ENCODE results near the gene MSGN1. TPM values are rescaled to one million over a fixed set of nuclear protein-coding genes. Genes with fewer than 3 reads are reported as not detected.
"Not testable (repeated sequence)": the region's sequence is repeated elsewhere in the genome, so short reads cannot be mapped to it uniquely, and the experiment has no call there.

Gene MSGN1
- total RNA-seq, 2 experiments from 2014 or later: not detected

GRCh38 chr2:17814601-17815000 is 1.7 kb upstream of the MSGN1 start:
- no peak overlapping the region for H3K27ac Mint-ChIP-seq
- POLR2A ChIA-PET: no interaction called here
- no peaks in the 10 kb centered on the region for H3K9me3 Mint-ChIP-seq
- no peak overlapping the region for H3K4me3 Mint-ChIP-seq
- CTCF ChIA-PET: no interaction called here
- H3K36me3 Mint-ChIP-seq (ENCODE audit: low read depth): no peaks in the 10 kb centered on the region
- H3K27me3 Mint-ChIP-seq: peaks cover 28% of the 10 kb centered on the region
- DNase-seq: no peak
- H3K4me1 Mint-ChIP-seq: peaks cover 9% of the 10 kb centered on the region

GRCh38 chr2:17815468-17816184 is 634 bp upstream of the MSGN1 start:
- Mint-ChIP-seq H3K27ac (no peak overlapping the region), H3K4me1 (peaks cover 9% of the 10 kb centered on the region), H3K27me3 (peaks cover 34% of the 10 kb centered on the region), H3K36me3 (ENCODE audit: low read depth) (no peaks in the 10 kb centered on the region), H3K9me3 (no peaks in the 10 kb centered on the region), H3K4me3 (no peak overlapping the region)
- no peak for DNase-seq
- ChIA-PET CTCF (no interaction called here), POLR2A (no interaction called here)

GRCh38 chr2:17818235-17818815 is 2.1 kb downstream of the MSGN1 start:
- no peaks in the 10 kb centered on the region for H3K36me3 Mint-ChIP-seq (ENCODE audit: low read depth)
- H3K4me1 Mint-ChIP-seq: peaks cover 25% of the 10 kb centered on the region
- H3K4me3 Mint-ChIP-seq: no peak overlapping the region

DNA sequence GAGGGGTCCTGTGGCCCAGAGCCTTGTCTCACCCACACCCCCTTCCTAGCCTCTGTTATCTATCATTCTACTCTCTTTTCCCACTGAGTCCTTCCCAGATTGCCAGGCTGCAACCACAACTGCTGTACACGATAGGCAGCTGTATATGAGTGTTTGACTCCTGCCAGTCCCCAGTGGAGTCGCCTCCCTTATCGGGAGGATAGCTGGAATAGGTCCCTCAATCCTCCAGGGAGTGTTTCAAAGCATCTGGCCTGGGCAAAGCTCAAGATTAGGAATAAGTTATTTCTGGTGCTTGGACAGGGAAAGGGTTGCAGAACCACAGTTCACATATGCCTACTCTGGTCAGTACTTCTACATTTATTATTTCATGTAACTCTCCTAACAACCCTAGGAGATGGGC is 4.8 kb downstream of the MSGN1 start:
- ChIA-PET POLR2A (no interaction called here), CTCF (interaction anchor here (0.9 to 1.6 kb wide), 3 partner anchors 9 to 12 kb away, joined by 3 to 6 read pairs (median 3); no protein-coding TSS in a partner anchor)
- H3K27ac Mint-ChIP-seq: no peak overlapping the region
- peaks cover 28% of the 10 kb centered on the region for H3K27me3 Mint-ChIP-seq
- H3K4me3 Mint-ChIP-seq: no peak overlapping the region
- H3K9me3 Mint-ChIP-seq: no peaks in the 10 kb centered on the region
- no peak for DNase-seq
- peaks cover 16% of the 10 kb centered on the region for H3K4me1 Mint-ChIP-seq
- no peaks in the 10 kb centered on the region for H3K36me3 Mint-ChIP-seq (ENCODE audit: low read depth)

More at GRCh38 chr2:17818235-17818815, 2.1 kb downstream of the MSGN1 start:
- H3K27ac Mint-ChIP-seq: no peak overlapping the region
- DNase-seq: no peak
- ChIA-PET POLR2A (no interaction called here), CTCF (no interaction called here)
- no peaks in the 10 kb centered on the region for H3K9me3 Mint-ChIP-seq
- H3K27me3 Mint-ChIP-seq: peaks cover 32% of the 10 kb centered on the region

DNA sequence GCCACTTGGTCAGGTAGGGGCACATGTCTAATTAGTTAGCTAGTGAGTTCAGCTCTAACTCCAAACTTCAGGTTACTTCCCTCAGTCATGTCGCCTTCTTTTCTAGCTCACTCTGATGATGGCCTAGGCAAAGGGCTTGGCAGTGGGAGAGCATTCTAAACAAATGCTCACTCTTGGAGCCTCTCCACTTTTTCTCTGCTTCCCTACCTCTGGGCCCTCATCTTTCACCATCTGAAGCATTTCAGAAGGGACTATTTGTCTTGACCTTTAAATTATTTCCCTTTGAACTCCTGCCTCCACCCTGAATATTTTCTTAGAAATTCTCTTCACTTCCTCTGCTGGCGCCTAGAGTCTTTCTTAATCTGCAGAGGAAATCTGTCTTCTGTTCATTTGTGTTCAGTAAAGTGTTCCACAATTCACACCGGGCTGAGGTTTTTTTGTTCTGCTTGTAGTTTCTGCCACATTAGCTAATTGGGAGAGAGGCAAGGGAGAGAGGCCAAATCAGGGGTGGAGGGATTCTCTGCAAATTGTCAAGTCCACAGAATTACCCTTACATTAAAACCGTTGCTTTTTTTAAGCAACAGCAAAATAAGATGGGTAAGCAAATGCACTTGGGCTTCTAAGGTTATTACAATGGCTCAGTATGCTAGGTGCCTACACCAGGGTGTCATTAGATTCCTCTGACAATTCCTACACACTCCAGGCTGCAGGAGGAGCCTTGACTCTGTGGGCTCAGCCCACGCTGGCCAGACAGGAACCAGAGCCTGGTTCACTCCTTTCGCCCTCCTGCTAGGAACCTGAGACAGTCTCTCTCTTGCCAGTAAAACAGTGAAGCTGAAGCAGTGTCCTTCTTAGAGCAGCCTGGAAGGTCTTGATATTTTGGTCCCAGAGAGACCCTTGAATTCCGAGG is 5.5 kb downstream of the MSGN1 start:
- POLR2A ChIA-PET: no interaction called here
- DNase-seq: no peak
- Mint-ChIP-seq H3K4me3 (no peak overlapping the region), H3K36me3 (ENCODE audit: low read depth) (no peaks in the 10 kb centered on the region), H3K4me1 (peaks cover 16% of the 10 kb centered on the region), H3K9me3 (no peaks in the 10 kb centered on the region), H3K27me3 (peaks cover 28% of the 10 kb centered on the region), H3K27ac (peak overlapping the region; percentile 36)
- CTCF ChIA-PET: interaction anchor here (0.9 to 1.6 kb wide), 2 partner anchors 8 to 12 kb away, joined by 3 to 6 read pairs; no protein-coding TSS in a partner anchor

- Mint-ChIP-seq H3K4me1 (peaks cover 16% of the 10 kb centered on the region), H3K36me3 (ENCODE audit: low read depth) (no peaks in the 10 kb centered on the region), H3K27me3 (peaks cover 24% of the 10 kb centered on the region), H3K4me3 (no peak overlapping the region), H3K9me3 (no peaks in the 10 kb centered on the region), H3K27ac (no peak overlapping the region)
- no peak for DNase-seq
- CTCF ChIA-PET: no interaction called here
- POLR2A ChIA-PET: no interaction called here
Measured at GRCh38 chr2:17822445-17823117, 6.3 kb downstream of the MSGN1 start.

GRCh38 chr2:17823646-17824045 is 7.4 kb downstream of the MSGN1 start:
- DNase-seq; H3K4me3 Mint-ChIP-seq; CTCF ChIA-PET; H3K27ac Mint-ChIP-seq; H3K36me3 Mint-ChIP-seq (ENCODE audit: low read depth); POLR2A ChIA-PET; H3K9me3 Mint-ChIP-seq: not testable (repeated sequence)
- Mint-ChIP-seq H3K4me1 (peaks cover 16% of the 10 kb centered on the region), H3K27me3 (peaks cover 25% of the 10 kb centered on the region)

- Mint-ChIP-seq H3K27me3 (peaks cover 41% of the 10 kb centered on the region), H3K4me1 (peaks cover 6% of the 10 kb centered on the region), H3K4me3 (no peak overlapping the region), H3K9me3 (no peaks in the 10 kb centered on the region), H3K36me3 (ENCODE audit: low read depth) (no peaks in the 10 kb centered on the region), H3K27ac (no peak overlapping the region)
- CTCF ChIA-PET: no interaction called here
- DNase-seq: no peak
- POLR2A ChIA-PET: no interaction called here
Measured at GRCh38 chr2:17827316-17827715, 11.1 kb downstream of the MSGN1 start.

GRCh38 chr2:17827785-17828184 is 11.5 kb downstream of the MSGN1 start:
- Mint-ChIP-seq H3K4me1 (peaks cover 4% of the 10 kb centered on the region), H3K27me3 (peaks cover 42% of the 10 kb centered on the region), H3K36me3 (ENCODE audit: low read depth) (no peaks in the 10 kb centered on the region), H3K4me3 (no peak overlapping the region), H3K27ac (no peak overlapping the region), H3K9me3 (no peaks in the 10 kb centered on the region)
- CTCF ChIA-PET: no interaction called here
- POLR2A ChIA-PET: no interaction called here
- DNase-seq: no peak

DNA sequence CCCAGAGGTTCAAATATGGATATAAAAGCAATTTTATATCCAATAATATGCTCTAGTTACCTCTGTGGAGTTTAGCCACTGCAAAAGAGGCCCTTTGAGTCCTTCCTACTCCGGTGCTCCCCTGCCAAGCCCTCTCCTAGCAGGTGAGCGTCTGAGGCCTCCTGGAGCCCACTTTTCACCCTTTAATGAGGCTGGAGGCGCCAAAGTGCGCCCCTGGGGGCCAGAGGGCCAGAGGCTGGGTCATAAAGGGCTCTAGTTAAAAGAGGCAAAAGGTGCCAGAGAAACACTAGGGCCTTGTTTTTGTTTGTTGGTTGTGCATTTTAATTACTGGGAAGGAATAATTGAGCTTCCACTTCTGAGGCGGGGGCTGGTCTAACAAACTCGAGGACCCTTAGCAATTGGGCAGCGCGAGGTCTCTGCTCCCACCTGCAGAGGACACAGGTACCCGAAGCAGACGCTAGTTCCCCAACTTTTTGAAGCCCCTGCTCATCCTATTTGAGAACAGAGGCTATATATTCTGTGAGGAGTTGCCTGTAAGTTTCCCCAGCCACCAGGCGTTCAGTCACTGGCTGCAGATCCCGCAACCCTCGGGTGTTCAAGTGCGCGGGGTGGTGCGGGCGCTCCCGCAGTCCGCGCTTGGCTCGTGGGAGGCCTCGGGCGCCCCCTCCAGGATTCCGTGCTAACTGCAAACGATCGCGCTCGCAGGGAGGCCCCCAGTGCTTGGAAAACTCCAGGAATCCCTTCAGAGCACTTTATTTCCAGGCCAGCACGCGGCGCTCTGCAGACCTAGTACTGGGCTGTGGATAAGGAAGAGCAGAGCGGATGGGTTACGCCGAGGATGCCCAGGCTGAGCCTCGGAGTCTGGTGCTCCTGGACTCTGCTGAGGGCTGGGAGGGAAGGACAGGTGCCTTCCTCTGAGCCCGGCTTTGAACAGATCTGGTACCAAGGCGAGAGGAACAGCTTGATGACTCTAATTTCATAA is 14.1 kb downstream of the MSGN1 start:
- H3K9me3 Mint-ChIP-seq: no peaks in the 10 kb centered on the region
- peaks cover 4% of the 10 kb centered on the region for H3K4me1 Mint-ChIP-seq
- H3K36me3 Mint-ChIP-seq (ENCODE audit: low read depth): no peaks in the 10 kb centered on the region
- peak; percentile 47 for DNase-seq
- no peak overlapping the region for H3K4me3 Mint-ChIP-seq
- CTCF ChIA-PET: interaction anchor here (0.8 to 2.8 kb wide), 7 partner anchors 10 to 185 kb away, joined by 3 to 14 read pairs (median 3); no protein-coding TSS in a partner anchor
- POLR2A ChIA-PET: no interaction called here
- H3K27me3 Mint-ChIP-seq: peaks cover 44% of the 10 kb centered on the region
- no peak overlapping the region for H3K27ac Mint-ChIP-seq

DNA sequence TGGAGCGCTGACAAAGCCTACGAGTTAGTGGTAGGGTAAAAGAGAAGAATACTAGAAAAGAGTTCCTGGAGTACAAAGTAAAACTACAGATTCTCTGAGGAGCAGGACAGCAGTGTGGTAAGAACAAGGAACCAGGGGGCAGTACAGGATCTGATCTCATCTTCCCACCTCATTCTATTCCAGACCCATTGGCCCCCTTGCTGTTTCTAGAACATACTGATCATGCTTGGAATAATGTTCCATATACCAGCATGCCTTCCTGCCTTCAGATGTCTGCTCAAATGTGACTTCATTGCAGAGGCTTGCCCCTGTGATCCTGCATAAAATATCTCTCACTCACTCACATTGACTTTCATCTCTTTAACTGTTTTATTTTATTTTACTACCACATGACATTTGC is 19.3 kb downstream of the MSGN1 start:
- no peak for DNase-seq
- peaks cover 28% of the 10 kb centered on the region for H3K27me3 Mint-ChIP-seq
- no peak overlapping the region for H3K4me3 Mint-ChIP-seq
- H3K27ac Mint-ChIP-seq: no peak overlapping the region
- H3K4me1 Mint-ChIP-seq: peaks cover 4% of the 10 kb centered on the region
- no peaks in the 10 kb centered on the region for H3K9me3 Mint-ChIP-seq
- H3K36me3 Mint-ChIP-seq (ENCODE audit: low read depth): no peaks in the 10 kb centered on the region
- CTCF ChIA-PET: no interaction called here
- POLR2A ChIA-PET: no interaction called here

DNA sequence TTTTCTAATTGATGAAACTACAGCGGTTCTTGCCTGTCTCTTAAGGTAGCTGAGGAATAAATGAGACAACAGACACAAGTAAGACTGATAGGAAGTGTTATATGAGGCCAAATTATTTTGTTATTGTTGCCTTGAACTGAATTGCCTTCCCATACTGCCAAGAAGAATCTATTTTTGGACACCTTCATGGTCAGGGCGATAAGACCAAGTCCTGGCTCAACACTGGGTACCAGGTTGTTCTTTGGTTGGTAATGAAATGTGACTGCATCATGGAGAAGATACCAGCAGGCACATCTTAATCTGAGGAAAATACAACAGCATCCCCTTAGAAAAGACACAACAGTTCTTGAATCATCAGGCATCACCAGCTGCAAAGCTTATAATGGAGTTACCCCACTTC is 23.7 kb downstream of the MSGN1 start:
- no peak overlapping the region for H3K4me3 Mint-ChIP-seq
- POLR2A ChIA-PET: no interaction called here

More for the DNA sequence above, 23.7 kb downstream of the MSGN1 start:
- H3K27me3 Mint-ChIP-seq: peaks cover 18% of the 10 kb centered on the region
- no peaks in the 10 kb centered on the region for H3K4me1 Mint-ChIP-seq
- H3K9me3 Mint-ChIP-seq: no peaks in the 10 kb centered on the region
- CTCF ChIA-PET: no interaction called here
- no peak overlapping the region for H3K27ac Mint-ChIP-seq
- H3K36me3 Mint-ChIP-seq (ENCODE audit: low read depth): no peaks in the 10 kb centered on the region
- no peak for DNase-seq

Measured in activated CD4-positive, alpha-beta memory T cell treated with anti-CD3 and anti-CD28 coated beads, Interleukin-2, amount 10 ng/mL, durations not matched to agents 7 days and 5 days (primary cell).